ENCODE results near the gene MYOG.

- TF ChIP-seq POLR2AphosphoS5 (IDR thresholded peaks at IDR 0.05; ENCODE audit: borderline replicate concordance, low read depth, low read length), result no peak
- no peak for TF ChIP-seq EZH2 (IDR thresholded peaks at IDR 0.05)
- no peak for TF ChIP-seq FOXP2 (optimal IDR thresholded peaks at IDR 0.05; ENCODE audit: control extremely low read depth, extremely low read length, insufficient read depth)
These were observed 13.2 kb upstream of the MYOG start for GRCh38 chr1:203098914-203099520.

Data from SK-N-MC (cell line).